HEK293 (cell line): ENCODE measurements around the gene TRIM62.

Source experiments
- CTCF ChIA-PET: fragments of 350-600 bp; formaldehyde crosslinking; extraction: SDS; loops from one replicate; lab custom pipeline; 2021; ENCODE audit warnings: antibody characterized with exemption; lab: Yijun Ruan, JAX
- POLR2A ChIA-PET: fragments of 300-600 bp; formaldehyde crosslinking; extraction: SDS; loops from one replicate; lab custom pipeline; 2020; ENCODE audit warnings: antibody characterized with exemption, inconsistent platforms; lab: Yijun Ruan, JAX
- H3K27ac ChIP-seq: fragments of 200-500 bp; sonication (Bioruptor generic); 2 replicates; pipeline ENCODE4 v1.5.1; 2014; ENCODE audit warnings: low read depth, low read length, control low read depth, inconsistent platforms; ENCODE audit errors: extremely low read depth
- H3K36me3 ChIP-seq, 2 experiments: fragments of 200-500 bp in 1 of 2; sonication (Bioruptor generic) in 1 of 2; 1 replicate in 1 of 2; 2 replicates in 1 of 2; pipeline ENCODE4 v1.5.1; 2014 to 2017; ENCODE audit warnings: inconsistent platforms in 2 of 2, low read length in 2 of 2; ENCODE audit not compliant: control insufficient read depth in 2 of 2, insufficient read depth in 1 of 2
- H3K4me1 ChIP-seq: fragments of 200-500 bp; sonication (Bioruptor generic); 2 replicates; pipeline ENCODE4 v1.5.1; 2014; ENCODE audit warnings: mild to moderate bottlenecking, low read length, inconsistent platforms; ENCODE audit not compliant: control insufficient read depth, insufficient read depth
- H3K4me3 ChIP-seq: 2 replicates; pipeline ENCODE4 v1.5.1; 2011; ENCODE audit warnings: low read depth, mild to moderate bottlenecking, control low read depth, low read length, moderate library complexity
- H3K9me3 ChIP-seq: fragments of 200-500 bp; sonication (Bioruptor generic); 2 replicates; pipeline ENCODE4 v1.5.1; 2014; ENCODE audit warnings: low read depth, low read length, inconsistent platforms; ENCODE audit not compliant: control insufficient read depth, insufficient read depth
- BCL6B ChIP-seq: fragments of 450-650 bp; formaldehyde crosslinking; IDR thresholded peaks from 2 replicates; pipeline ENCODE4 v1.5.1; 2017; ENCODE audit warnings: missing biosample characterization, missing genetic modification characterization
- GLI2 ChIP-seq: fragments of 450-650 bp; formaldehyde crosslinking; IDR thresholded peaks from 2 replicates; pipeline ENCODE4; 2017; ENCODE audit warnings: missing biosample characterization, missing genetic modification characterization, low read depth, borderline replicate concordance
- HOXA7 ChIP-seq: sonication (generic); formaldehyde crosslinking; IDR thresholded peaks from 2 replicates; pipeline ENCODE4 v1.8.1; 2022; ENCODE audit warnings: missing genetic modification reagents, borderline replicate concordance
- KLF17 ChIP-seq: fragments of 450-650 bp; formaldehyde crosslinking; IDR thresholded peaks from 2 replicates; pipeline ENCODE4 v1.5.1; 2016; ENCODE audit warnings: missing biosample characterization, missing genetic modification characterization
- MEIS1 ChIP-seq: sonication (generic); formaldehyde crosslinking; IDR thresholded peaks from 2 replicates; pipeline ENCODE4 v1.8.1; 2022; ENCODE audit warnings: missing genetic modification reagents, mild to moderate bottlenecking, borderline replicate concordance
- MYNN ChIP-seq: fragments of 450-650 bp; formaldehyde crosslinking; IDR thresholded peaks from 2 replicates; pipeline ENCODE4 v1.5.1; 2016; ENCODE audit warnings: missing biosample characterization, missing genetic modification characterization, borderline replicate concordance
- PBX3 ChIP-seq: sonication (generic); formaldehyde crosslinking; IDR thresholded peaks from 2 replicates; pipeline ENCODE4 v1.8.1; 2022; ENCODE audit warnings: mild to moderate bottlenecking, moderate library complexity, missing genetic modification reagents
- PRDM10 ChIP-seq: fragments of 450-650 bp; formaldehyde crosslinking; IDR thresholded peaks from 2 replicates; pipeline ENCODE4 v1.5.1; 2016; ENCODE audit warnings: missing biosample characterization, missing genetic modification characterization
- REPIN1 ChIP-seq: fragments of 450-650 bp; formaldehyde crosslinking; IDR thresholded peaks from 2 replicates; pipeline ENCODE4 v1.5.1; 2017; ENCODE audit warnings: missing biosample characterization, missing genetic modification characterization, low read depth
- SP3 ChIP-seq: fragments of 450-650 bp; formaldehyde crosslinking; IDR thresholded peaks from 2 replicates; pipeline ENCODE4 v1.5.1; 2016; ENCODE audit warnings: missing biosample characterization, missing genetic modification characterization
- ZBTB21 ChIP-seq: fragments of 450-650 bp; formaldehyde crosslinking; IDR thresholded peaks from 2 replicates; pipeline ENCODE4 v1.5.1; 2017; ENCODE audit warnings: missing biosample characterization, missing genetic modification characterization
- ZFP69B ChIP-seq: fragments of 450-650 bp; formaldehyde crosslinking; IDR thresholded peaks from 2 replicates; pipeline ENCODE4 v1.5.1; 2016; ENCODE audit warnings: missing biosample characterization, missing genetic modification characterization
- ZNF155 ChIP-seq: fragments of 450-650 bp; formaldehyde crosslinking; IDR thresholded peaks from 2 replicates; pipeline ENCODE4 v1.5.1; 2016; ENCODE audit warnings: missing biosample characterization, missing genetic modification characterization
- ZNF2 ChIP-seq: fragments of 450-650 bp; formaldehyde crosslinking; IDR thresholded peaks from 2 replicates; pipeline ENCODE4 v1.5.1; 2016; ENCODE audit warnings: missing biosample characterization, missing genetic modification characterization
- ZNF223 ChIP-seq: fragments of 450-650 bp; formaldehyde crosslinking; IDR thresholded peaks from 2 replicates; pipeline ENCODE4 v1.5.1; 2016; ENCODE audit warnings: missing biosample characterization, missing genetic modification characterization
- ZNF23 ChIP-seq: fragments of 450-650 bp; formaldehyde crosslinking; IDR thresholded peaks from 2 replicates; pipeline ENCODE4 v1.5.1; 2016; ENCODE audit warnings: missing biosample characterization, missing genetic modification characterization, borderline replicate concordance
- ZNF292 ChIP-seq: fragments of 450-650 bp; formaldehyde crosslinking; IDR thresholded peaks from 2 replicates; pipeline ENCODE4 v1.5.1; 2016; ENCODE audit warnings: low read depth, missing biosample characterization, missing genetic modification characterization, borderline replicate concordance
- ZNF391 ChIP-seq: fragments of 450-650 bp; formaldehyde crosslinking; IDR thresholded peaks from 2 replicates; pipeline ENCODE4 v1.5.1; 2016; ENCODE audit warnings: low read depth, missing biosample characterization, missing genetic modification characterization, borderline replicate concordance
- ZNF416 ChIP-seq: fragments of 450-650 bp; formaldehyde crosslinking; IDR thresholded peaks from 2 replicates; pipeline ENCODE4 v1.5.1; 2016; ENCODE audit warnings: missing biosample characterization, missing genetic modification characterization
- ZNF433 ChIP-seq: fragments of 450-650 bp; formaldehyde crosslinking; IDR thresholded peaks from 2 replicates; pipeline ENCODE4 v1.5.1; 2016; ENCODE audit warnings: missing biosample characterization, missing genetic modification characterization, low read depth
- ZNF473 ChIP-seq: fragments of 450-650 bp; formaldehyde crosslinking; IDR thresholded peaks from 2 replicates; pipeline ENCODE4 v1.5.1; 2017; ENCODE audit warnings: missing biosample characterization, missing genetic modification characterization
- ZNF48 ChIP-seq: fragments of 450-650 bp; formaldehyde crosslinking; IDR thresholded peaks from 2 replicates; pipeline ENCODE4 v1.5.1; 2016; ENCODE audit warnings: missing biosample characterization, missing genetic modification characterization
- ZNF521 ChIP-seq: fragments of 450-650 bp; formaldehyde crosslinking; IDR thresholded peaks from 2 replicates; pipeline ENCODE4 v1.5.1; 2017; ENCODE audit warnings: missing biosample characterization, mild to moderate bottlenecking, missing genetic modification characterization
- ZNF548 ChIP-seq: fragments of 450-650 bp; formaldehyde crosslinking; IDR thresholded peaks from 2 replicates; pipeline ENCODE4 v1.5.1; 2016; ENCODE audit warnings: missing biosample characterization, missing genetic modification characterization
- ZNF664 ChIP-seq: fragments of 450-650 bp; formaldehyde crosslinking; IDR thresholded peaks from 2 replicates; pipeline ENCODE4 v1.5.1; 2016; ENCODE audit warnings: missing biosample characterization, missing genetic modification characterization
- ZNF704 ChIP-seq: fragments of 450-650 bp; formaldehyde crosslinking; IDR thresholded peaks from 2 replicates; pipeline ENCODE4 v1.5.1; 2016; ENCODE audit warnings: missing biosample characterization, missing genetic modification characterization
- ZNF707 ChIP-seq: fragments of 450-650 bp; formaldehyde crosslinking; IDR thresholded peaks from 2 replicates; pipeline ENCODE4 v1.5.1; 2016; ENCODE audit warnings: missing biosample characterization, missing genetic modification characterization
- ZNF76 ChIP-seq: fragments of 450-650 bp; formaldehyde crosslinking; IDR thresholded peaks from 2 replicates; pipeline ENCODE4; 2016; ENCODE audit warnings: low read depth, missing biosample characterization, missing genetic modification characterization, borderline replicate concordance
- ZNF768 ChIP-seq: fragments of 450-650 bp; formaldehyde crosslinking; IDR thresholded peaks from 2 replicates; pipeline ENCODE4 v1.5.1; 2018; ENCODE audit warnings: missing biosample characterization, mild to moderate bottlenecking, missing genetic modification characterization
- ZSCAN5A ChIP-seq: fragments of 450-650 bp; formaldehyde crosslinking; IDR thresholded peaks from 2 replicates; pipeline ENCODE4 v1.5.1; 2016; ENCODE audit warnings: missing biosample characterization, missing genetic modification characterization

TRIM62 gene

GRCh38 chr1:33181921-33182341 lies at the start of gene TRIM62:
Gene TRIM62, minus strand, starts transcription at chr1:33182043. Its CDS starts 611 bp downstream, at chr1:33181432.
- Histone ChIP-seq H3K27ac (peak within 1 kb of the TSS; percentile 16; the same call in 1 of the 2 replicates), H3K36me3 (no peaks in the 10 kb centered on the region), H3K4me1 (no peaks in the 10 kb centered on the region; the same call in 1 of the 2 replicates), H3K4me3 (peak within 1 kb of the TSS; percentile 82), H3K9me3 (no peaks in the 10 kb centered on the region)
- ChIA-PET POLR2A (interaction anchor here (0.6 to 2.1 kb wide), 13 partner anchors 9 to 959 kb away, joined by 3 to 28 read pairs (median 4); no protein-coding TSS in a partner anchor), CTCF (interaction anchor here (0.7 to 1.4 kb wide), 5 partner anchors 36 to 1313 kb away, joined by 3 to 9 read pairs (median 3); no protein-coding TSS in a partner anchor)
- TF ChIP-seq ZNF521, result no peak
- peak; percentile 98 for TF ChIP-seq SP3 (tag by site-specific recombination)
- no peak for TF ChIP-seq ZNF548 (tag by site-specific recombination)
- no peak for TF ChIP-seq GLI2 (tag by site-specific recombination)
- TF ChIP-seq ZNF2 (tag by site-specific recombination), result no peak
- no peak for TF ChIP-seq ZNF391 (tag by site-specific recombination)
- no peak for TF ChIP-seq ZNF473
- TF ChIP-seq ZFP69B (tag by site-specific recombination), result no peak
- no peak for TF ChIP-seq MYNN (tag by site-specific recombination)
- no peak for TF ChIP-seq ZNF433 (tag by site-specific recombination)
- no peak for TF ChIP-seq ZNF768 (tag by site-specific recombination)
- TF ChIP-seq ZNF76 (tag by site-specific recombination), result no peak
- no peak for TF ChIP-seq ZNF223 (tag by site-specific recombination)
- TF ChIP-seq ZNF664 (tag by site-specific recombination), result no peak
- no peak for TF ChIP-seq ZNF48 (tag by site-specific recombination)
- no peak for TF ChIP-seq ZNF23 (tag by site-specific recombination)
- no peak for TF ChIP-seq HOXA7
- TF ChIP-seq ZNF416 (tag by site-specific recombination), result no peak
- TF ChIP-seq KLF17 (tag by site-specific recombination), result no peak
- TF ChIP-seq REPIN1 (tag by site-specific recombination), result no peak
- no peak for TF ChIP-seq ZNF292 (tag by site-specific recombination)
- TF ChIP-seq ZBTB21 (tag by site-specific recombination), result no peak
- no peak for TF ChIP-seq PBX3
- no peak for TF ChIP-seq ZNF704 (tag by site-specific recombination)
- TF ChIP-seq BCL6B (tag by site-specific recombination), result no peak
- peak; percentile 83 for TF ChIP-seq PRDM10
- TF ChIP-seq ZNF155 (tag by site-specific recombination), result no peak
- TF ChIP-seq MEIS1 (CRISPR knock-in tag), result no peak
- no peak for TF ChIP-seq ZNF707
- TF ChIP-seq ZSCAN5A (tag by site-specific recombination), result no peak
